ENCODE measurements around the gene SHISAL2B. TPM values are rescaled to one million over a fixed set of nuclear protein-coding genes. Genes with fewer than 3 reads are reported as not detected.

The SHISAL2B gene
- total RNA-seq, 4 donors from 2014 or later = not detected

GRCh38 chr5:64749385-64749784 lies 59.1 kb downstream of the SHISAL2B start:
- WGBS = 95% methylated on average over 4 of the region's 4 CpGs
- no peaks in the 10 kb centered on the region for H3K27me3 ChIP-seq

GRCh38 chr5:64754066-64754465 lies 63.8 kb downstream of the SHISAL2B start:
- WGBS = 93% methylated on average over 2 of the region's 2 CpGs
- TF ChIP-seq EP300 (IDR thresholded peaks at IDR 0.05) (no peak), POLR2AphosphoS5 (IDR thresholded peaks at IDR 0.05) (no peak), CTCF (IDR thresholded peaks at IDR 0.05) (no peak), POLR2A (IDR thresholded peaks at IDR 0.05) (no peak)
- Histone ChIP-seq H3K4me3 (no peak overlapping the region), H3K4me1 (no peaks in the 10 kb centered on the region), H3K9me3 (no peaks in the 10 kb centered on the region), H3K36me3 (peaks cover 6% of the 10 kb centered on the region), H3K27me3 (no peaks in the 10 kb centered on the region), H3K27ac (no peak overlapping the region)
- no peak for DNase-seq (ENCODE audit: low spot score in 2 of 2)

More at GRCh38 chr5:64749385-64749784, 59.1 kb downstream of the SHISAL2B start:
- Histone ChIP-seq H3K9me3 (no peaks in the 10 kb centered on the region), H3K4me3 (no peak overlapping the region), H3K27ac (no peak overlapping the region), H3K4me1 (no peaks in the 10 kb centered on the region), H3K36me3 (peaks cover 6% of the 10 kb centered on the region)
- DNase-seq (ENCODE audit: low spot score in 2 of 2) = no peak
- TF ChIP-seq EP300 (IDR thresholded peaks at IDR 0.05) = no peak
- TF ChIP-seq POLR2A (IDR thresholded peaks at IDR 0.05) = no peak
- no peak for TF ChIP-seq POLR2AphosphoS5 (IDR thresholded peaks at IDR 0.05)
- TF ChIP-seq CTCF (IDR thresholded peaks at IDR 0.05) = no peak

GRCh38 chr5:64758901-64759300 lies 68.6 kb downstream of the SHISAL2B start:
- Histone ChIP-seq H3K4me1 (no peaks in the 10 kb centered on the region), H3K9me3 (no peaks in the 10 kb centered on the region), H3K27me3 (no peaks in the 10 kb centered on the region), H3K36me3 (peaks cover 12% of the 10 kb centered on the region), H3K4me3 (no peak overlapping the region), H3K27ac (no peak overlapping the region)
- WGBS = 91% methylated on average over 3 of the region's 3 CpGs
- TF ChIP-seq POLR2AphosphoS5 (IDR thresholded peaks at IDR 0.05) = no peak
- no peak for TF ChIP-seq POLR2A (IDR thresholded peaks at IDR 0.05)
- TF ChIP-seq EP300 (IDR thresholded peaks at IDR 0.05) = no peak
- TF ChIP-seq CTCF (IDR thresholded peaks at IDR 0.05) = no peak
- no peak for DNase-seq (ENCODE audit: low spot score in 2 of 2)

- Histone ChIP-seq H3K36me3 (peaks cover 14% of the 10 kb centered on the region), H3K9me3 (no peaks in the 10 kb centered on the region), H3K27ac (no peak overlapping the region), H3K4me3 (no peak overlapping the region), H3K4me1 (peaks cover 6% of the 10 kb centered on the region), H3K27me3 (no peaks in the 10 kb centered on the region)
- DNase-seq (ENCODE audit: low spot score in 2 of 2) = no peak
- no peak for TF ChIP-seq POLR2A (IDR thresholded peaks at IDR 0.05)
- no peak for TF ChIP-seq EP300 (IDR thresholded peaks at IDR 0.05)
- TF ChIP-seq POLR2AphosphoS5 (IDR thresholded peaks at IDR 0.05) = no peak
- TF ChIP-seq CTCF (IDR thresholded peaks at IDR 0.05) = no peak
- WGBS = 72% methylated on average over 4 of the region's 4 CpGs
These were observed 69.8 kb downstream of the SHISAL2B start for GRCh38 chr5:64759960-64760660.

- Histone ChIP-seq H3K27ac (no peak overlapping the region), H3K4me1 (peaks cover 30% of the 10 kb centered on the region), H3K4me3 (no peak overlapping the region), H3K36me3 (peaks cover 14% of the 10 kb centered on the region), H3K9me3 (no peaks in the 10 kb centered on the region), H3K27me3 (no peaks in the 10 kb centered on the region)
- 82% methylated on average over 4 of the region's 4 CpGs for WGBS
- no peak for DNase-seq (ENCODE audit: low spot score in 2 of 2)
- TF ChIP-seq POLR2AphosphoS5 (IDR thresholded peaks at IDR 0.05) (no peak), CTCF (IDR thresholded peaks at IDR 0.05) (no peak), POLR2A (IDR thresholded peaks at IDR 0.05) (no peak), EP300 (IDR thresholded peaks at IDR 0.05) (no peak)
These were observed 73.7 kb downstream of the SHISAL2B start for GRCh38 chr5:64763948-64764503.

Data from suprapubic skin (tissue), 4 donors.